Measurements from ENCODE around the gene BIN1. TPM values are rescaled to one million over a fixed set of nuclear protein-coding genes. Genes with fewer than 3 reads are reported as not detected.

BIN1 gene
- total RNA-seq, 1 experiment from 2014 or later: 14.2 TPM

- in situ Hi-C loops (cut with HindIII; ENCODE audit: low sequenced_read_pairs): no loop called here
- DNase-seq (ENCODE audit: low spot score): no peak
Observed at GRCh38 chr2:127054604-127054930, 52.4 kb downstream of the BIN1 start.

DNA sequence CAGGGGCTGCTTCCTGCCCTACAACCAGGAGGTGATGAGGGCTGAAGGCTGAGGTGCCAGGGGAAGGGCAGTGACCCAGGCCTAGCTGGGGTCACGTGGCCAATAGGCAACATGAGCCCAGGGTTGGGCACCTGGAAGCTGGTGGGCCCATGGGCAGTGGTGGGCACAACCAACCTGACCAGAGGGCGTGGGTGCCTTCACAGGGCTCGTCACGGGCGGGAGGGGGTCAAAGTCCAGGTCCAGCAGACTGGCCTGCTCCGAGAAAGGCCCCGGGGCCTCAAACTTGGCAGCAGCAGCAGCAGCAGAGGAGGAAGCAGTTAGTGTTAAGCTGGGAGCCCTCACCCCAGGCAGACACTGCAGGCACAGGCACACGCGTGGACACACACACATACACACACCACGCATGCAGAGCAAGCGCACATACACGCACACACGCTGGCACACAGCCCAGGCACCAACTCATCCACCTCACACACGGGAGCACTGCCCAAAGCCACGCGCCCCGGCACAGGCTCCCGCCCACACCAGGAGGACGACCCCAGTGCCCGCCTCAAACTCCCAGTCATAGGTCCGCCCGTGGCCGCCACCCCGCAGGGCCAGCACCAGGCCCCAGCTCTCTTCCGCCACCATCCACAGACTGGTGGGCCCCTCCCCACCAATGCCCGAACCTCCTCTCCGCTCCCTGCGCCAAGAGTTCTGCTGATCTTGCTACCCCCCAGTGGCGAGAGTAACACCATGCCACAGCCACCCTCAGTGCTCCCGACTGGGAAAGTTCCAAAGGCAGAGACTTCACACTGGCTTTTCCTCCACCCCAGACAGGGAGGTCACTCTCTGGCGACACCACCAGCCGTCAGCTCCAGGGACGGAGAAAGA lies 53.0 kb downstream of the BIN1 start:
- DNase-seq (ENCODE audit: low spot score): no peak
- in situ Hi-C loops (cut with HindIII; ENCODE audit: low sequenced_read_pairs): no loop called here

- DNase-seq (ENCODE audit: low spot score): no peak
- in situ Hi-C loops (cut with HindIII; ENCODE audit: low sequenced_read_pairs): no loop called here
Observed at GRCh38 chr2:127052771-127053691, 53.9 kb downstream of the BIN1 start.

DNA sequence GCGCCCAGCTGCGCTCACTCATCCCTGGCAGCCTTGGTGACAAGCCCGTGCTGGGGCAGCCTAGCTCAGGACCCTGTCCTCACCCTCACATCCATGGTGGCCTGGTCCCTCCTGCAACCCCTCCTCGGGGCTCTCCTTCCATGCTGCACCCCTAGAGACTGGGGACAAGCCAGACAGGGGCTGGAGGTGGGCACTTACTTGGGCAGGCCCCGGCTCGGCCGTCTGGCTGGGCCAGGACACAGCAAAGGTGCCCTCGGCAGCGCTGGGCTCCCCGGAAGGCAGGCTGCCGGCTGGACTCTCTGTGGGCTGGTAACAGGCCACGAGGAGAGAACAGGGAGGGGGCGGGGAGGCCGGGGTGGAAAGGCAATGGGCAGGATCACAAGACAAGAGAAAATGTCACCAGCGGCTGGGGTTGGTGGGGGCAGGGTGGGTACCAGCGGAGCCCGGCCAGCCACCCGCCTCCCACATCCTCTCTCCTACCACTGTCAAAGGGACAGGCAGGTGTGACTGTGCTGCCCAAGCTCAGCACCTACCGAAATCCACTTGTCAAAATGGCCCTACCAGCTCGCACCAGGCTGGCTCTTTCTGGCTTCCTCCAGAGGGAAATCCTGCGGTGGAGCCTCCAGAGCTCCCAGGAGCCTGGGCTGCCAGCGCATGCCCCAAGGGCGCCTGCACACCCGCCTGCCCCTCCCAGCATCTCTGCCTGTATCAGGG lies 54.7 kb downstream of the BIN1 start:
- DNase-seq (ENCODE audit: low spot score): no peak
- in situ Hi-C loops (cut with HindIII; ENCODE audit: low sequenced_read_pairs): no loop called here

- in situ Hi-C loops (cut with HindIII; ENCODE audit: low sequenced_read_pairs): no loop called here
- no peak for DNase-seq (ENCODE audit: low spot score)
Observed at GRCh38 chr2:127051116-127052056, 55.6 kb downstream of the BIN1 start.

DNA sequence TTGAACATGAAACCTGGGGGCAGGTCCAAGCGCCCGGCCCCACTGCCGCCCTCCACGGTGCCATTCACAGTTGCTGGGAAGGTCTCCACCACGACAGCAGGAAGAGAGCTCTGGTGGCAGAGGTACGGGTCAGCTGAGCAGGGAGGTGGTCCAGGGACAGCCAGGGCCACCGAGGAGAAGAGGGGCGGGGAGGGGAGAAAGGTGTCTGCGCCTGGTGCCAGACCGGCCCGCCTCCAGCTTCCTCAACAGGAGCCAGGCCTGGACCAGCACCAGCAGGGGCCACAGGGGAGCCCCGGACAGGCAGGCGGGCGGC lies 56.2 kb downstream of the BIN1 start:
- in situ Hi-C loops (cut with HindIII; ENCODE audit: low sequenced_read_pairs): no loop called here
- DNase-seq (ENCODE audit: low spot score): no peak

- peak; percentile 65 for DNase-seq (ENCODE audit: low spot score)
- in situ Hi-C loops (cut with HindIII; ENCODE audit: low sequenced_read_pairs): no loop called here
Observed at GRCh38 chr2:127049927-127050802, 56.8 kb downstream of the BIN1 start.

- in situ Hi-C loops (cut with HindIII; ENCODE audit: low sequenced_read_pairs): no loop called here
- DNase-seq (ENCODE audit: low spot score): no peak
Observed at GRCh38 chr2:127048969-127049897, 57.7 kb downstream of the BIN1 start.

DNA sequence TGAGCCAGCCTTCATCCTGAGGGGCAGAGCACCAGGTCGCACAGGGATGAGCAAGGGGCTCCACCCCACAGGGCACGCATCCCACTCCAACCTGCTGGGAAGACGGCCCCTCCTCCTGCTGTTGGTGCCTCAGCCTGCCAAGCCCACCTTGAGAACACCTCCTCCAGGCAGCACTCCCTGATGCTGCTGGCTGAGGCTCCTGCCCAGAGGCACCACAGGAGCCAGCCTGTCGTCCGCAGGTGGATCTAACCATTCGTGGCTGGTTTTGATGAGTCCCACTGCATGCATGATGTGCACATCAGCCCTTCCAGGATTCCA lies 58.4 kb downstream of the BIN1 start:
- no peak for DNase-seq (ENCODE audit: low spot score)
- in situ Hi-C loops (cut with HindIII; ENCODE audit: low sequenced_read_pairs): no loop called here

DNA sequence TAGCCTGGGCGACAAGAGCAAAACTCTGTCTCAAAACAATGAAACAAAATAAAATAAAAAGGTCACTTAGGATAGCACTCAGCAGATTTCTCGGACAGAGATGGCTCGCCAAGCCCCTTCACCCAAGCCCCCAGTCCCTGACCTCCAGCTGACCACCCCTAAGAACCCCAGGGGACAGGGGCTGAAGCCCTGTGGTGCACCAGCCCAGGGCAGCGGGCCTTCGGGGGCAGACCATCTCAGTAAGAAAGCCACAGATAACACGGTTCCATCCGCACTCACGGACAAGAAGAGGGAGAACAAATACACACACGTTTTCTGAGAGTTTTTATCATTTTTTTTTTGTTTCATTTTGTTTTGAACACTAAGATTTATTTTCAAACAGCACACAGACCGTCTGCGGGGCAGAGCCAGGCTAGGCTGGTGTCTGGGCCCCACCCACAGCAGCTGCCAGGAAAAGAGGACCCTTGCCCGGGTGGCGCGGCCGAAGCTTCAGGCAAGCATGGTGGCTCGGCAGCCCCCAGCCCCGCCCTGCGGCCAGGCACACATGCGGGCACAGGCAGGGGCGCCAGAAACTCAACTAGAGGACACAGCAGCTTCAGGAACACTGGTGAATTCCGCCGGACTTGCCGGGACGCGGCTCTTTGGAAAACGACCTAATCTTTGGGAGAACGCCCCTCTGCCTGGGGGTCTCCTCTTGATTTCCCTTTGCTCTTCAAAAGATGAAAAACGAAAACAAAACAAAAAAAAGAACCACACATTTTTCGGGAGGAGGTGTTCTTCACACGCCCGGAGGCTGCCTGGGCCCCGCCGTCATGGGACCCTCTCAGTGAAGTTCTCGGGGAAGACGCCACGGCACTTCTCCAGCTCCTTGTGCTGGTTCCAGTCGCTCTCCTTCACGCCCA lies 59.0 kb downstream of the BIN1 start:
- in situ Hi-C loops (cut with HindIII; ENCODE audit: low sequenced_read_pairs): no loop called here
- no peak for DNase-seq (ENCODE audit: low spot score)

GRCh38 chr2:127047054-127047453 lies 59.9 kb downstream of the BIN1 start:
- DNase-seq (ENCODE audit: low spot score): no peak
- in situ Hi-C loops (cut with HindIII; ENCODE audit: low sequenced_read_pairs): no loop called here

DNA sequence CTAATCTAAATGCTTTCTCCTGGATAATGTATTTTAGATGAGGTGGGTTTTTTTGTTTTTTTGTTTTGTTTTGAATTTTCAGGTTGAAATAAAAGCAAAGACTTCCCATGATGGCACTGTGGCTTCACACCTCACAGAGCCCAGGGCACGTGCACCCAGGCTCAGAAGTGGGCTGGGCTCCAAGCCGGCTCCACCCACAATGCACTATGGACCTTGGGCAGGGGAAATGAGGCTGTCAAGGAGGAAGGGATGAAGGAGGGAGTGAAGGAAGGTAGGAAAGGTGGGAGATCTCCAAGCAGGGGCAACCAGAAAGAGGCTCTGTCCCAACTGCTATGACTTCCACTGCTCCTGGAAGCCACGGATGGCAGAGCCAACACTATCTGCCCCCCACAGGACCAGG lies 60.4 kb downstream of the BIN1 start:
- in situ Hi-C loops (cut with HindIII; ENCODE audit: low sequenced_read_pairs): no loop called here
- no peak for DNase-seq (ENCODE audit: low spot score)

DNA sequence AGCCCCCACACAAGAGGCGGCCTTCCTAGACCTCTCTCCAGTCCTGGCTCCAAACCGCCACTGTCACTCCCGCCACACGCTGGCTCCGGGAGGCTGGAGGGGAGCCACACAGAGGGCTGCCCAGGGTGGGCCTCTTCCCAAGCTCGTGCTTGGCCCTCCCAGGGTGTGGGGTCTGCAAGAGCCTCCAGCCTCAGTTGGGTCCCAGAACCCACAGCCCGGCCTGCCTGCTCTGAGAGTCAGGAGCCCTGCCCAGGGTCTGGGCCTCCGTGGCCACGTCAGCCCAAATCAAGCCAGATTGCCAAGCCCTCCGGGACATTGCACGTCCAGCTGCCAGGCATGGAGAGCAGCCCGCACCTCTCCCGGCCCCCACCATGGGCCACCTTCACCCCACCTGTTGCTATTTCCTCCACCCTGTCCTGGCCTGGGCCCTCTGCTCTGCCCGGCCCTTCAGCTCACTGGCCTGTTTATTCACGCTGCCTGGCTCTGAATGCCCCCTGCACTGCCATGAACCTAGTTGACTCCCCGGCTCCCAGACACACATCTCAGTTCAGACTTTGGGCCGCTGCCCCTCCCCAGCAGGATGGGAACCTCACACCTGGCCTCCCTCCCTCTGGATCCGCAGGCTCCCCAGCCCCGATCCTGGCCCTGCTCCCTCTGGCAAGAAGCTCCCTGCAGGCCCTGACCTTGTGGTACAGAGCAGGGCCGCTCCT lies 61.0 kb downstream of the BIN1 start:
- DNase-seq (ENCODE audit: low spot score): no peak

GRCh38 chr2:127044977-127045661 lies 61.8 kb downstream of the BIN1 start:
- in situ Hi-C loops (cut with HindIII; ENCODE audit: low sequenced_read_pairs): no loop called here
- no peak for DNase-seq (ENCODE audit: low spot score)

More for the DNA sequence above, 61.0 kb downstream of the BIN1 start:
- in situ Hi-C loops (cut with HindIII; ENCODE audit: low sequenced_read_pairs): no loop called here

DNA sequence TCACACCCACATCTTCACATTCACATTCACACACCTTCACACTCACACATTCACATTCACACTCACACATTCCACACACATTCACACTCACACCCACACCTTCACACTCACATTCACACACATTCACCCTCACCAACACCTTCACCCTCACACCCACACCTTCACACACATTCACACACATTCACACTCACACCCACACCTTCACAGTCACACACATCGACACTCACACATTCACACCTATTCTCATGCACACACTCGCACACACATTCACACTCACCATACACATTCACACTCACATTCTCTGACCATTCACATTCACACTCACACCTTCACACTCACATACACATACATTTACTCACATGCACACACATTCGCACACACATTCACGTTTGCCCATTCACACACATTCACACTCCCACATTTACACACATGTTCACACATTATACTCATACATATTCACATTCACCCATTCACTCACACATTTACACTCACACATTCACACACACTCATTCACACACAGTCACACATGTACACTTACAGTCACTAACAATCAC lies 62.7 kb downstream of the BIN1 start:
- in situ Hi-C loops (cut with HindIII; ENCODE audit: low sequenced_read_pairs): no loop called here
- no peak for DNase-seq (ENCODE audit: low spot score)

Measured in G401 (cell line).